ENCODE measurements around the gene CFAP52.

GRCh38 chr17:9594065-9594464, 17.6 kb downstream of the CFAP52 start:
- TF ChIP-seq EZH2 (IDR thresholded peaks at IDR 0.05; ENCODE audit: borderline replicate concordance, low read depth, low read length, severe bottlenecking) = no peak
- no peak for TF ChIP-seq CTCF (IDR thresholded peaks at IDR 0.05; ENCODE audit: borderline replicate concordance, extremely low read depth, low read length, poor library complexity, severe bottlenecking)
